ENCODE results near the gene TMC8.

DNA sequence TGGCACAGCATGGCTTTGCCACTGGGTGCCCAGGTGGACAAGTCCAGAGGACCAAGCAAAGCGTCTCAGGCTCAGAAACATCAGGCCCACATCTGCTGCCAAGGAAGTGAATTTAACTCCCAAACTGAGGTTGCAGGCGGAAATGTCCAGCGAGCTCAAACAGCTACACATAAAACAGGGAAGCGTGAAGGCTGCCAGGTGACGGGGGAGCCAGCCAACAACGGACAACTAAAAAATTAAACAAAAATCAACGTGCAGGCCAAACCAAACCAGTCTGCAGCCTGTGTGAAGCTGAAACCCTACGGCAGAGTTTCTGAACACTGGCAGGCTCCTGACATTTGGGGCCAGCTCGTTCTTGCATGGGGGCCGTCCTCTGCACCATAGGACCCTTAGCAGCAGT, 53.8 kb downstream of the TMC8 start:
- TF ChIP-seq, protein P1, sequence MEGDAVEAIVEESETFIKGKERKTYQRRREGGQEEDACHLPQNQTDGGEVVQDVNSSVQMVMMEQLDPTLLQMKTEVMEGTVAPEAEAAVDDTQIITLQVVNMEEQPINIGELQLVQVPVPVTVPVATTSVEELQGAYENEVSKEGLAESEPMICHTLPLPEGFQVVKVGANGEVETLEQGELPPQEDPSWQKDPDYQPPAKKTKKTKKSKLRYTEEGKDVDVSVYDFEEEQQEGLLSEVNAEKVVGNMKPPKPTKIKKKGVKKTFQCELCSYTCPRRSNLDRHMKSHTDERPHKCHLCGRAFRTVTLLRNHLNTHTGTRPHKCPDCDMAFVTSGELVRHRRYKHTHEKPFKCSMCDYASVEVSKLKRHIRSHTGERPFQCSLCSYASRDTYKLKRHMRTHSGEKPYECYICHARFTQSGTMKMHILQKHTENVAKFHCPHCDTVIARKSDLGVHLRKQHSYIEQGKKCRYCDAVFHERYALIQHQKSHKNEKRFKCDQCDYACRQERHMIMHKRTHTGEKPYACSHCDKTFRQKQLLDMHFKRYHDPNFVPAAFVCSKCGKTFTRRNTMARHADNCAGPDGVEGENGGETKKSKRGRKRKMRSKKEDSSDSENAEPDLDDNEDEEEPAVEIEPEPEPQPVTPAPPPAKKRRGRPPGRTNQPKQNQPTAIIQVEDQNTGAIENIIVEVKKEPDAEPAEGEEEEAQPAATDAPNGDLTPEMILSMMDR (IDR thresholded peaks at IDR 0.05), result no peak
- no peak for TF ChIP-seq POLR2A (IDR thresholded peaks at IDR 0.05)
- peak in 1 of 3 donors; percentile 13 for TF ChIP-seq POLR2AphosphoS5 (IDR thresholded peaks at IDR 0.05)

Data from stomach (tissue), 4 donors.